Activated CD8-positive, alpha-beta memory T cell treated with anti-CD3 and anti-CD28 coated beads for 1 hour (primary cell): ENCODE data around the gene TMEM82.

Experiments used
- DNase-seq, 2 donors: peaks; one replicate each; pipeline ENCODE4 v3.0.0-alpha.2; 2020; ENCODE audit warnings: low read depth in 1 of 2; ENCODE audit errors: extremely low read depth in 1 of 2

TMEM82 gene

DNA sequence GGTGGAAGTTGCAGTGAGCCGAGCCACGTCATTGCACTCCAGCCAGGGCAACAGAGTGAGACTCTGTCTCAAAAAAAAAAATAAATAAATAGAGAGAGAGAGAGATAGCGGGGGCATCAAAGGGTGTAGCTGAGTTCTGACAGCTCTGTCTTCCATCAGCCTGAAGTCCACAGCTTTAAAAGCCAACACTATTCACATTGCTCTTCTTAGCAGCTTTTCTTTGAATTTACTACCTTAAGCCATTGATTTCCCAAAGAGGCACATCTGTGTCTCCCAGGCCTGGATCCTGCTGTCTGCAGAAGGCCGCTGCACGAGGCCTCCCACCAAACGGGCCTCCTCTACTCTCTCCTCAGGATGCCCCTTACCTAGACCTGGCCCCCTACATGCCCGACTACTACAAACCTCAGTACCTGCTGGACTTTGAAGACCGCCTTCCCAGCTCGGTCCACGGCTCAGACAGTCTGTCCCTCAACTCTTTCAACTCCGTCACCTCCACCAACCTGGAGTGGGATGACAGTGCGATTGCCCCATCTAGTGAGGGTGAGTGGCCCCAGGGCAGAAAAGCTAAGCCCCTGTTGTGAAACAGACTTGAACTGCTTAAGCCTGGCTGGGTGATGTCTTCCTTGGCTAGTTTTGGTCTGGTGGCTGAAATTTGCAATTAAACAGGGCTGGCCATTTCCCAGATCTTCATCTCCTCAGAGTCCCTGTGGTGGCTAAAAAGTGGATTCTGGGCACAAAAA, 22.7 kb upstream of the TMEM82 start:
- no peak for DNase-seq

GRCh38 chr1:15720861-15721260, 21.4 kb upstream of the TMEM82 start:
- DNase-seq: no peak

DNA sequence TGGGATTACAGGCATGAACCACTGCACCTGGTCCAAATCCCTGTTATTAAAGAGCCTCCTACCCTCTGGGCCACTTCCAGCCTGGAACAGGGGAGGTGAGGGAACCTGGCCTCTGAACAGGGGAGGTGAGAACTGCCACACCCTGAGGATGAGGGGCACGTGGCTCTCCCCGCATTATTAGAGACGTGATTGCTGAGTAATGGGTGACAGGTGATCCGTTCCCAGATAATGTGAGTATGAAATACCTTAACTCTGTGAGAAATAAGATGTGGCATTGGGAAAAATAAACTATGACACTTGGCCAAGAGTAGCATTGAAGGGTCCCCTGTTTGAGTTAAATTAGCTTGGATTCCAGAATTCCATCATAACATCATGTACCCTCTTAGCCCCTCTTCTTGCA, 19.9 kb upstream of the TMEM82 start:
- DNase-seq: no peak

DNA sequence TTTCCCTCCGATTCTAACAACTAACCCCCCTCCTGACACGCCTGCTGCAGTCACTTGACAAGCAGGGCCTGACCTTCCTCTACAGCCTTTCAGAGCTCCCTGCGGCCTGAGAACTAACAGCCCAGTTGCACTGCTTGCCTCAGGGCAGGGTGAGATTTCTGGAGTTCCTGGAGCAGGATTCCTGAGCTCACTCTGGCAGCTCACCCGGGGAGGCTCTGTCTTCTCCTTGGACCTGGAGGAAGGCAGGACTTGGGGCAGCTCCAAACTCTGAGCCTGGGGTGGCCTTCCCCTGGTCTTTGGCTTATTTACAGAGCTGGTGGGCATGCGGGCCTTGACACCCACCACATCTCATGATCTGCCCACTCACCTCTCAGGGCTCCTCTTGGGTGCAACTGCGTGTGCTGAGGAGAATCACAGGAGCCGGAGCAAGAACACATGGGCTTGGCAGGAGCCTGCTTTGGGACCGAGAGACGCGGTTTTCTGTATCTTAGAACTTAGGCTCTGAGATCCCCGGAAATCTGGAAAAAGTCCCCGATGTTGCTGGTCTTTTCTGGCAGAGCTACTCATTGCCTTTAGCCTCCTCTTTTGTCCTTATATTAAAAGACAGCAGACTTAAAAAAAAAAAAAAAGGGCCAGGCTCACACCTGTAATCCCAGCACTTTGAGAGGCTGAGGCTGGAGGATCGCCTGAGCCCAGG, 19.3 kb upstream of the TMEM82 start:
- no peak for DNase-seq

- DNase-seq: no peak
These were observed 18.6 kb upstream of the TMEM82 start for GRCh38 chr1:15723631-15724246.

- DNase-seq: no peak
These were observed 17.1 kb upstream of the TMEM82 start for GRCh38 chr1:15724949-15725880.

DNA sequence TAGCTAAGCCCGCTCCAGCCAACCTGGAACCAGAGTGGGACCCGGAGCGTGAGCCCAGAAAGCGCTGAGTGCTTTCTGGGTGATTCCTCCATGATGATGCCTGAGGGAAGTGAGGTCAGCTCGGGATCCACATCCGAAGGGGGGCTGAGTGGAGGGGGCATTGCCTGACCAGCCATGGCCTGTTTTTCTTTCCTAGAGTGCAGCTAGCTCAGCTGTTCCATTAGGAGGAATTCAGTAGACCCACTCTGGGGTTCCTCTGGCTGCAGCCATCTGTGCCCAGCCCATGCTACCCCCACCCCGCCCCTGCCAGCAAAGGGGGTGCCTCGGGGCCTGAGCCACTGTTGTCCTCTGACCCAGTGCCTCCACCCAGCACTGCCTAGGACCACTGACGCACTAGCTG, 15.8 kb upstream of the TMEM82 start:
- no peak for DNase-seq

DNA sequence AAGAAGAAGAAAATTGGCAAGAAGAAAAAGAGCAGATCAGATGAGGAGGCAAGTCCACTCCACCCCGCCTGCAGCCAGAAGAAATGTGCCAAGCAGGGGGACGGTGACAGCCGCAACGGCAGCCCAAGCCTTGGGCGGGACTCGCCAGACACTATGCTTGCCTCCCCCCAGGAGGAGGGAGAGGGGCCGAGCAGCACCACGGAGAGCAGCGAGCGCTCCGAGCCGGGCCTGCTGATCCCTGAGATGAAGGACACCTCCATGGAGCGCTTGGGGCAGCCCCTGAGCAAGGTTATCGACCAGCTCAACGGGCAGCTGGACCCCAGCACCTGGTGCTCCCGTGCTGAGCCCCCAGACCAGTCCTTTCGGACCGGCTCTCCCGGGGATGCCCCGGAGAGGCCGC, 15.3 kb upstream of the TMEM82 start:
- DNase-seq: no peak

- no peak for DNase-seq
These were observed 14.9 kb upstream of the TMEM82 start for GRCh38 chr1:15727424-15727823.

DNA sequence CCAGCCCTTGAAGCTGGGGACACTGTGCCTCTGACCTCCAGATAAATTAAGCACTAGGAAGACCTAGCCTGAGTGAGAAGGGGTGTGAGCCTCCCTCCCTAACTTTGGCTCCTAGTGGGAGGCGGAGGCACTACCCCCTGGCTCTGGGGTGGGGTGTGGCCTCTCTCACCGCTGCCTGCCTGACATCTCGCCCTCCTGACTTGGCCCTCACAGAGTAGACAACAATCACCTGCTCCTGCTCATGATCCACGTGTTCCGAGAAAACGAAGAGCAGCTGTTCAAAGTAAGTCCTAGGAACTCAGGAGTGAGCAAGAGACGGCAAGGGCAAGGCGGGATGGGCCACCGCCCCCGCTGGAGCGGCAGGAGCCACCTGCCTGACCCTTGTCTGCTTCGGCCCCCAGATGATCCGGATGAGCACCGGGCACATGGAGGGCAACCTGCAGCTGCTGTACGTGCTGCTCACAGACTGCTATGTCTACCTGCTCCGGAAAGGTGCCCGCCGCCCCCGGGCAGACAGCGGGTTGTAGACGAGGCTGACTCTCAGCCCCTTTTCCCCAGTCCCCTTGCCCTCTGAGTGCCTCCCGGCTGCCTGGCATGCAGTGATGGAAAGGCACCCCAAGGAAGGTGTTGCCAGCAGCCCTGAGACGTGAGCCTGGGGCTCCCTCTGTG, 14.3 kb upstream of the TMEM82 start:
- DNase-seq: no peak

GRCh38 chr1:15728937-15729657, 13.2 kb upstream of the TMEM82 start:
- no peak for DNase-seq

DNA sequence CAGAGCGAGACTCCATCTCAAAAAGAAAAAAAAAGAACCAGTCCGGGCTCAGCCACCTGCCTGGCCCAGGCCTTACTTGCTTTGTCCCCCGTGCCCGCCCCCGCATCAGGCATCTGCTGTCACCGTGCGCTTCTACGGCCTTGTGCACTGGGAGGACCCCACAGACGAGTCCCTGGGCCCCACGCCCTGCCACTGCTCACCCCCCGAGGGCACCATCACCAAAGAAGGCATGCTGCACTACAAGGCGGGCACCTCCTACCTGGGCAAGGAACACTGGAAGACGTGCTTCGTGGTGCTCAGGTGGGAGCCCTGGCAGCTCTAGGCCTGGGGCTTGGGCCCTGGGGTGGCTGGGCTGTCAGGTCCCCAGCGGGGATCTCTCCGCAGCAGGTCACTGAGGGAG, 11.9 kb upstream of the TMEM82 start:
- DNase-seq: no peak

- DNase-seq: no peak
These were observed 11.4 kb upstream of the TMEM82 start for GRCh38 chr1:15730936-15731335.

- DNase-seq: no peak
These were observed 10.3 kb upstream of the TMEM82 start for GRCh38 chr1:15731735-15732685.

DNA sequence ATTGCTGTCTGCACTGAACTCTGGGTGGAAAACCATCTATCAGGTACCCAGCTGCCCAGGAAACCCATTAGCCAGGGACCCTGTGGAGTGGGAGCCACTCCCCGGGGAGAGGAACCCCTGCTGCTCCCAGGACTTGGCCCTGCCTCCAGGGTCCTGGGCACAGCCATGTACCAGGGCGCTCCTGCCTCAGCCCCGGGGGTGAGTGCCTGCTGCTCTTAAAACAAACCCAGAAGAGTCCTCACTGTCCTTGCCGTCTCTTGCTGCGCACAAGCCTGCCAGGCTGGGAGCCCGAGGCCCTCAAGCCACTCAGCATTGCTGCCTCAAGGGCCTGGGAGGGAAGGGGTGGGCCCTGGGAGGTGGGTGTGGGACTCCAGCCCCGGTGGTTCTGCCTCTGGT, 9.6 kb upstream of the TMEM82 start:
- DNase-seq: no peak

DNA sequence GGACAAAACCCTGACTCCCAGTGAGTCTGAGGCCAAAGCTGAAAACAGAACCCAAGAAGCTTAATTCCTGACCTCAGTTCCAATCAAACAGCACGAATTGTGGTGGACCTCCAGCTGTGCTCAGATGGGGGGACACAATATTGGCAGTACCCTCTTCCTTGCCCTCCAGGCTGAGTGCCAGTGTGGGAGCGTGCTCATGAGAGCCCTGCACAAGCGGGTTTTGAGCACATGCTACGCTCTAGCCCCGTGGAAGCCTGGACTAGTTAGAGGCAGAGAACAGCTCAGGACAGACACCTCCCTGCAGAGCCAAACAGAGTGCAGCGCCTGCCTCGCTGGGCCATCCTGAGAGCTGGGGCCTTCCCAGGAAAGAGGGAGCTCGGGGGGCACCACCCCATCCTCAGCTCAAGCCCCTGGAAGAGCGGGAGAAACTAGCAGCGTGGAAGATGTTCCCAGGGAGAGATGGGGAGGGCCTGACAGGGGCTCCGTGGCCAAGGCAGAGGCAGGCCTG, 9.0 kb upstream of the TMEM82 start:
- no peak for DNase-seq

- DNase-seq: no peak
These were observed 8.5 kb upstream of the TMEM82 start for GRCh38 chr1:15733726-15734226.

GRCh38 chr1:15734296-15734695, 8.0 kb upstream of the TMEM82 start:
- no peak for DNase-seq
